ENCODE measurements around the gene B4GALT3.

Gene B4GALT3

GRCh38 chr1:161185732-161186311 is 8.5 kb upstream of the B4GALT3 start:
- DNase-seq: no peak

DNA sequence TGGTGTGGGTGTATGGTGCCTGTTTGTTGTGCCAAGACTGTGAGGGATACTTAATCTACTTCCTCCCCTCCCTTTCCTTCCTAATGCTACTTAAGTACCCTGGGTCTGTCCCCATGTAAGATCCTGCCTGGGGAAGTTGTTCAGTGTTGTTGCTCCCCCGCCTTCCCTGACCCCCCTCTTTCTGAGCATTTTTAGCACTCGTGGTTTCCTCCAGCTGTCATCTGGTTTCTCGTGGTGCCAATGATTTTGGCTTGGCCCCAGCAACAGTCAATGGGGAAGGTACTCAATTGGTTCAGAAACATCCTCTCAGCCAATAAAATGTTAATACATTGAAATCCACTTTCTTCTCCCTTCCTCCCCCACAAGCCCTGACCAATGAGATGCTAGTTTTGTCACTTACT is 8.0 kb upstream of the B4GALT3 start:
- DNase-seq: no peak

GRCh38 chr1:161182214-161182613 is 4.9 kb upstream of the B4GALT3 start:
- no peak for DNase-seq

GRCh38 chr1:161180639-161181038 is 3.3 kb upstream of the B4GALT3 start:
- DNase-seq: no peak

DNA sequence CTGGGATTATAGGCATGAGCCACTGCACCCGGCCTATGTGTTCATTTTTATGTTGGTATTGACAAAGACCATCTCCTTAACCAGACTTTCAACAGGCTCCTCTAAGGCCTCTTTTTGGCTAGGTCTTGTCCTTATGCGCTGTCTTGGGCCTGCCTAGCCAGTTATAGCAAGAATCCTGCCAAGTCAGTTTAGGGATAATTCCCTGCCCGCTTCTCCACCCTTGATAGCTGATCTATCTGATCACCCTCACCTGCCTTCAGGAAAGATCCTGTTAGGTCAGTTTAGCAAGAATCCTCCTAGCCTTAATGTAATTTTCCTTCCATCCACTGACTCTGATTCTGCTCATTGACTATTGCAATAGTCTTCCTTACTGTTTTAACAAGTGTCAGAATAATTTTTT is 2.4 kb upstream of the B4GALT3 start:
- DNase-seq: no peak

DNA sequence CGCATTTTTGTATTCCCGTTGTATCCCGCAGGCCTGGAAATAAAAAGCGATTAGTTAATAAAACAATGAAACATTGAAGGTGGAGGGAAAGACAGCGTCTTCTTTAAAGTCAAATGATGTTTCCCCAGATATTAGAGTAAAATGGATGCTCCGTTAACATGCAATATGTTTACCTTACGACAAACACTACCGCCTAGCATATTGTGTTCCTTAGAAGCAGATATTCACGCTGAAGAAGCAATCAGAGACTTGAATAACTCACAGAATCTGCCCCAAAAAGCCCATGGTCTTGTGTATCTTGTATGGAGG is 583 bp upstream of the B4GALT3 start:
- no peak for DNase-seq

- DNase-seq: peak; percentile 46
These were observed 717 bp downstream of the B4GALT3 start for GRCh38 chr1:161176468-161177111.

GRCh38 chr1:161175771-161176453 is 1.4 kb downstream of the B4GALT3 start:
- DNase-seq: no peak

DNA sequence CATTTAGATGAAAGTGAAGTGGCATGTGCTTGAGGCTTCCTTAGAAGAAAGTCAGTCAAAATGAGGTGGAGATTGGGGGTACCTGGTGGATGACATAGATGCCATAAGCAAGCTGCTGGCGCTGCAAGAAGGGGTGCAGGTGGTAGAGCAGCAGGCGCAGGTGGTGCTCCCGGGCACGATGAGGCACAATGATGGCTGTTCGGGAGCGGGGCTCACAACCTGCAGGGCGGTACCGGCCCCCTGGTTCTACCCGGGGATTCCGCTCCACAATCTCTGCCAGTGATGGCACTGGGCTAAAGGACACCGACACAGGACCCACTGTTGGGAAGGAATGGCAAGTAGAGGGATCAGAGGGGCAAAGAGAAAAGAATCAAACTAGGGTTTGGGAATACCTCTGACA is 2.4 kb downstream of the B4GALT3 start:
- no peak for DNase-seq

DNA sequence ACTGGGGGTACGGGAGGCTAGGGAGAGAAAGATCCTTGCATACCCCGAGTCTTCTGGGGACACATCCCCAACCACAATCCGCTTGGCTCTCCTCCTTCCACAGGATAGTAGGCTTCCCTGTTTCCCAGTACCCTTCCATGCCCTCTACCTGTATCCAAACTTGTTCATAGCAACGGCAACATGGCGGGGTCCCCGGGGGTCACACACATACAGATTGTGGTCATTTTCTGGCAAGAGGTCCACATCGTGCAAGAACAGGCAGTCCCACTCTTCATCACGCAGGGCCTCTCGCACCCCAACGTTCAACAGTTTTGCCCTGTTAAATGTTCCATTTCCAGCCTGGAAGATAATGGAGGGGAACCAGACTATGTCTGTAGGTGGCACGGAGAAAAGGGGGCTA is 3.6 kb downstream of the B4GALT3 start:
- no peak for DNase-seq

DNA sequence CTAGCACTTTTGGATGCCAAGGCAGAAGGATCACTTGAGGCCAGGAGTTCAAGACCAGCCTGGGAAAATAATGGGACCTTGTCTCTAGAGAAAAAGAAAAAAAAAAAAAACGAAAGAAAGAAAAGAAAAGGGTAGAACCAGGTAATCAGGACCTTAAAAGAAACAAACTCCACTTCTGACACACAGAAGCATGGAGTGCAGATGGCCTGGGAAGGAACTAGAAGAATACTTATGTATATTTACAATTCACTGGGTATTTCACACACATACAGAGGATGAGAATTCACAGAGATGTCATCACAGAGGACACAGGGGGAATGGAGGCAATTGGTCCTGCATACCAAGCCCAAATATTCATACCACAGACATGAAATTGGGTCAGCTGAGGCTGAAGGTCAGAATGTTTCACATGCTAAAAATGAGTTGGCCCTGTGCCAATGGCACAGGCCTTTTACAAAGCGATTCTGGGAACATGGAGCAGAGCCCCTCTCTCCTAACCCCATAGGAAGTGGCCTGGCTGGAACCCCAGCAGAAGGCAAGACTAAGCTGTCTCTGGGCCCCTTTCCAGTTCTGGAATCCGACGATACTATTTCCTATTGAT is 4.4 kb downstream of the B4GALT3 start:
- DNase-seq: no peak

- DNase-seq: no peak
These were observed 5.0 kb downstream of the B4GALT3 start for GRCh38 chr1:161172349-161172748.

DNA sequence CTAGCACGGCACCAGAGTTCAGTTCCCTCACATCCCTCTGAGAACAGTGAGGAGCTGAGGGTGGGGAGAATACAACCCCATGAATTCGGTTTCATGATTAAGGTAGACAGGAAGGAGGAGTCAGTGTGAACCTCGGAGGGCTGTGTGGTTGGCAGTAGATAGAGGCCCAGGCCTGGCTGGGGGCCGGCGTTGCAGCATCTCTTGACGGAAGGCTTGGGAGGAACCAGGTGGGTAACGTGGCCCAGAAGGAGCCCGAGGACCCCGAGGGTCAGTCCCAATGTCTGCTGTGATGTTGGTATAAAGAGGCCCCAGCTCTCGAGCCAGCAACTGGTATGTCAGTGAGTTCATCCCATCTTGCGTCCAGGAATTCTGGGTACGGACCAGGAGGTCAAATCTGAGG is 5.6 kb downstream of the B4GALT3 start:
- no peak for DNase-seq

DNA sequence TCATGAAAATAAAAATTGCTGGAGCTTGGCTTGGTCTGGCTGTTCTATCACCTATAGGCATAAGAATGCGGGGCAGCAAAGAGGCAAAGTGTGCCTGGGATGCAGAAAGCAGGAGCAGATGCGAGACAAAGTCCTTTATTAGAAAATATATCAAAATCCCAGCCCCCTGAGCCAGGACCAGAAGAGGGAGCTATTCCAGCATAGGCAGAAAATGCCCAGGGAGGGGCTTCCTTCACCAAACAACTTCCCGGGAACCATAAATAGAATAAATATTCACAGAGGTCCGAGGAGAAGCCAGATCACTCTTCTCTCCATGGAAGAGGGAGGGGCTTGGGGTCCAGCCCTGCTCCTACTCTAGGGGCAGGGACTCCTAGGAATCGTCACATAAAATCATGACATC is 6.1 kb downstream of the B4GALT3 start:
- DNase-seq: no peak

GRCh38 chr1:161168906-161169305 is 8.4 kb downstream of the B4GALT3 start:
- DNase-seq: no peak

- peak; percentile 17 for DNase-seq
These were observed 10.4 kb downstream of the B4GALT3 start for GRCh38 chr1:161166669-161167548.

- peak; percentile 95 for DNase-seq
These were observed 11.3 kb downstream of the B4GALT3 start, which contains the start of gene PPOX for GRCh38 chr1:161165742-161166668. TSS of gene PPOX (plus strand) at chr1:161166426. CDS start at chr1:161166848, 422 bp downstream.

- DNase-seq: no peak
These were observed 12.3 kb downstream of the B4GALT3 start for GRCh38 chr1:161164901-161165610.

- DNase-seq: no peak
These were observed 13.5 kb downstream of the B4GALT3 start for GRCh38 chr1:161163793-161164192.

- no peak for DNase-seq
These were observed 14.5 kb downstream of the B4GALT3 start for GRCh38 chr1:161162806-161163205.

- no peak for DNase-seq
These were observed 15.3 kb downstream of the B4GALT3 start for GRCh38 chr1:161162052-161162451.
